Measurements from ENCODE around the gene IER3.

The IER3 gene

DNA sequence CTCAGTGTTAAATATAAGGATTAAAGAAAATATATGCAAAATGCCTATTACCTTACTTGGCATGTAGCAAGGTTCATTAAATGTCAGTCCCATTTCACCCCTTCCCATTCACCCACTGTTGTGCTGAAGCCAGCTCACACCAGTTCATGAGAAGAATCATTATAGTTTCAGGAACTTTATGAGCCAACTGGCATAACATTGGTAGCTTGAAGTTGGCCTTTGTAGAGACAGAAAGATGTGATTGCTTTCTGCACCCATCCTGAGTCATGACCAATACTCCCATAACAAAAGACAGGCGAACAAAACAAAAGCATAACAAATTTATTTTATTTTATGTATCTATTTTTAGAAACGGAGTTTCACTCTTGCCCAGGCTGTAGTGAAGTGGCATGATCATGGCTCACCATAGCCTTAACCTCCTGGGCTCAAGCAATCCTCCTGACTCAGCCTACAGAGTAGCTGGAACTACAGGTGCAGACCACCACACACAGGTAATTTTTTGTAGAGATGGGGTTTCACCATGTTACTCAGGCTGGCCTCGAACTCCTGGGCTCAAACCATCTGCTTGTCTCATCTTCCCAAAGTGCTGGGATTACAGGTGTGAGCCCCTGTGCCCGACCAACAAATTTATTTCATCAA is 17.6 kb upstream of the IER3 start:
- DNase-seq, result no peak
- Histone ChIP-seq H2BK15ac (ENCODE audit: low read depth, poor library complexity, severe bottlenecking) (no peak overlapping the region), H3K9ac (ENCODE audit: low read length) (no peak overlapping the region), H3K18ac (ENCODE audit: low read depth in 1 of 2, low read length in 2 of 2) (peak overlapping the region in 1 of 2 experiments; percentile 40), H4K91ac (ENCODE audit: low read length) (no peak overlapping the region), H3K23ac (ENCODE audit: low read length in 2 of 2) (no peak overlapping the region), H2AFZ (ENCODE audit: low read depth, low read length) (no peak overlapping the region), H2BK120ac (ENCODE audit: low read depth, low read length) (no peak overlapping the region), H3K9me3 (ENCODE audit: control insufficient read depth, low read length) (no peaks in the 10 kb centered on the region), H4K8ac (ENCODE audit: low read length) (no peak overlapping the region), H3K27ac (ENCODE audit: low read length, poor library complexity, severe bottlenecking) (peak overlapping the region; percentile 82), H3K4me2 (ENCODE audit: low read length, poor library complexity, severe bottlenecking) (no peak overlapping the region), H3K14ac (ENCODE audit: low read length in 2 of 2) (no peak overlapping the region), H3K4ac (ENCODE audit: low read depth in 1 of 2, low read length in 2 of 2) (peak overlapping the region in 1 of 2 experiments; percentile 51), H3K4me3 (ENCODE audit: insufficient read depth in 1 of 2, low read depth in 1 of 2, low read length in 2 of 2) (no peak overlapping the region), H3K27me3 (ENCODE audit: control insufficient read depth in 1 of 2, insufficient read depth in 1 of 2, low read length in 2 of 2) (no peaks in the 10 kb centered on the region), H3K79me1 (replicated peaks; ENCODE audit: low read length, poor library complexity, severe bottlenecking) (peaks cover 6% of the 10 kb centered on the region), H2BK12ac (ENCODE audit: low read length in 2 of 2) (no peak overlapping the region), H3K4me1 (ENCODE audit: control insufficient read depth, insufficient read depth, low read depth, low read length) (peaks cover 17% of the 10 kb centered on the region), H2AK5ac (ENCODE audit: low read length, severe bottlenecking) (peak overlapping the region; percentile 99), H2BK5ac (ENCODE audit: low read depth, low read length, poor library complexity, severe bottlenecking) (peak overlapping the region; percentile 80), H3K36me3 (ENCODE audit: control insufficient read depth in 1 of 2, insufficient read depth in 2 of 2, low read depth in 1 of 2, low read length in 2 of 2) (no peaks in the 10 kb centered on the region)
- 100% methylated on average over 3 of the region's 4 CpGs for WGBS

DNA sequence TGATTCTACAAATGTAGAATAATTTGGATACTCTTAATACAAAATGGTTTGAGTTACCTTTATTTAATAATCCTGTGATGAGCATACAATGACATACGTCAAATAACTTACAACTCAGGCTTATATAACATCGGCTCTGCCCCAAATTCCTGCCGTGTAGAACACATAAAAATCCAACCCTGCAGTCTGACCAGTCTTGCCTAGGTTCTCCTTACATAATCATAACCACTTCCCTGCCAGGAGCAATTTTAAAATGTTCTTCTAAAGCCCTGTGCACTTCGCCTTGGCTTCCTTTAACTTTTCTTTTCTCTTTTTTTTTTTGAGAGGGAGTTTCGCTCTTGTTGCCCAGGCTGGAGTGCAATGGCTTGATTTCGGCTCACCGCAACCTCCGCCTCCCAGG is 16.2 kb upstream of the IER3 start:
- Histone ChIP-seq H3K9ac (ENCODE audit: low read length) (no peak overlapping the region), H2AFZ (ENCODE audit: low read depth, low read length) (no peak overlapping the region), H3K14ac (ENCODE audit: low read length in 2 of 2) (no peak overlapping the region), H2AK5ac (ENCODE audit: low read length, severe bottlenecking) (peak overlapping the region; percentile 97), H2BK15ac (ENCODE audit: low read depth, poor library complexity, severe bottlenecking) (no peak overlapping the region), H3K4me2 (ENCODE audit: low read length, poor library complexity, severe bottlenecking) (no peak overlapping the region), H2BK12ac (ENCODE audit: low read length in 2 of 2) (no peak overlapping the region), H3K4me1 (ENCODE audit: control insufficient read depth, insufficient read depth, low read depth, low read length) (peaks cover 14% of the 10 kb centered on the region), H3K9me3 (ENCODE audit: control insufficient read depth, low read length) (no peaks in the 10 kb centered on the region), H2BK120ac (ENCODE audit: low read depth, low read length) (no peak overlapping the region), H3K27me3 (ENCODE audit: control insufficient read depth in 1 of 2, insufficient read depth in 1 of 2, low read length in 2 of 2) (no peaks in the 10 kb centered on the region), H3K4ac (ENCODE audit: low read depth in 1 of 2, low read length in 2 of 2) (no peak overlapping the region), H3K27ac (ENCODE audit: low read length, poor library complexity, severe bottlenecking) (peak overlapping the region; percentile 85), H3K36me3 (ENCODE audit: control insufficient read depth in 1 of 2, insufficient read depth in 2 of 2, low read depth in 1 of 2, low read length in 2 of 2) (no peaks in the 10 kb centered on the region), H3K18ac (ENCODE audit: low read depth in 1 of 2, low read length in 2 of 2) (no peak overlapping the region), H3K79me1 (replicated peaks; ENCODE audit: low read length, poor library complexity, severe bottlenecking) (peaks cover 10% of the 10 kb centered on the region), H4K8ac (ENCODE audit: low read length) (no peak overlapping the region), H2BK5ac (ENCODE audit: low read depth, low read length, poor library complexity, severe bottlenecking) (peak overlapping the region; percentile 84), H3K23ac (ENCODE audit: low read length in 2 of 2) (no peak overlapping the region), H4K91ac (ENCODE audit: low read length) (no peak overlapping the region), H3K4me3 (ENCODE audit: insufficient read depth in 1 of 2, low read depth in 1 of 2, low read length in 2 of 2) (no peak overlapping the region)
- no peak for DNase-seq
- WGBS, result 99% methylated on average over 5 of the region's 8 CpGs

- Histone ChIP-seq H2BK5ac (ENCODE audit: low read depth, low read length, poor library complexity, severe bottlenecking) (peak overlapping the region; percentile 58), H2BK12ac (ENCODE audit: low read length in 2 of 2) (peak overlapping the region; percentile 100), H3K27me3 (ENCODE audit: control insufficient read depth in 1 of 2, insufficient read depth in 1 of 2, low read length in 2 of 2) (no peaks in the 10 kb centered on the region), H3K27ac (ENCODE audit: low read length, poor library complexity, severe bottlenecking) (peak overlapping the region; percentile 99), H2BK120ac (ENCODE audit: low read depth, low read length) (peak overlapping the region; percentile 62), H3K4me1 (ENCODE audit: control insufficient read depth, insufficient read depth, low read depth, low read length) (peaks cover 14% of the 10 kb centered on the region), H3K36me3 (ENCODE audit: control insufficient read depth in 1 of 2, insufficient read depth in 2 of 2, low read depth in 1 of 2, low read length in 2 of 2) (no peaks in the 10 kb centered on the region), H3K9ac (ENCODE audit: low read length) (peak overlapping the region; percentile 46), H3K14ac (ENCODE audit: low read length in 2 of 2) (peak overlapping the region in 1 of 2 experiments; percentile 100), H3K4me3 (ENCODE audit: insufficient read depth in 1 of 2, low read depth in 1 of 2, low read length in 2 of 2) (no peak overlapping the region), H2AK5ac (ENCODE audit: low read length, severe bottlenecking) (peak overlapping the region; percentile 97), H4K91ac (ENCODE audit: low read length) (peak overlapping the region; percentile 98), H4K8ac (ENCODE audit: low read length) (peak overlapping the region; percentile 95), H2BK15ac (ENCODE audit: low read depth, poor library complexity, severe bottlenecking) (peak overlapping the region; percentile 49), H3K9me3 (ENCODE audit: control insufficient read depth, low read length) (no peaks in the 10 kb centered on the region), H3K79me1 (replicated peaks; ENCODE audit: low read length, poor library complexity, severe bottlenecking) (peaks cover 10% of the 10 kb centered on the region), H2AFZ (ENCODE audit: low read depth, low read length) (peak overlapping the region; percentile 29), H3K4me2 (ENCODE audit: low read length, poor library complexity, severe bottlenecking) (no peak overlapping the region), H3K18ac (ENCODE audit: low read depth in 1 of 2, low read length in 2 of 2) (peak overlapping the region; percentile 94 to 98), H3K4ac (ENCODE audit: low read depth in 1 of 2, low read length in 2 of 2) (peak overlapping the region; percentile 76 to 97), H3K23ac (ENCODE audit: low read length in 2 of 2) (peak overlapping the region in 1 of 2 experiments; percentile 96)
- DNase-seq, result peak; percentile 97
- WGBS, result 69% methylated on average over 10 of the region's 10 CpGs
Observed at GRCh38 chr6:30759575-30760239, 15.4 kb upstream of the IER3 start.

GRCh38 chr6:30757261-30757904 is 13.0 kb upstream of the IER3 start:
- Histone ChIP-seq H2BK120ac (ENCODE audit: low read depth, low read length) (no peak overlapping the region), H3K27ac (ENCODE audit: low read length, poor library complexity, severe bottlenecking) (peak overlapping the region; percentile 99), H3K9ac (ENCODE audit: low read length) (no peak overlapping the region), H3K4me1 (ENCODE audit: control insufficient read depth, insufficient read depth, low read depth, low read length) (peaks cover 14% of the 10 kb centered on the region), H3K27me3 (ENCODE audit: control insufficient read depth in 1 of 2, insufficient read depth in 1 of 2, low read length in 2 of 2) (no peaks in the 10 kb centered on the region), H3K79me1 (replicated peaks; ENCODE audit: low read length, poor library complexity, severe bottlenecking) (peaks cover 10% of the 10 kb centered on the region), H3K23ac (ENCODE audit: low read length in 2 of 2) (no peak overlapping the region), H2AK5ac (ENCODE audit: low read length, severe bottlenecking) (peak overlapping the region; percentile 99), H3K4me2 (ENCODE audit: low read length, poor library complexity, severe bottlenecking) (no peak overlapping the region), H2BK12ac (ENCODE audit: low read length in 2 of 2) (peak overlapping the region in 1 of 2 experiments; percentile 48), H4K8ac (ENCODE audit: low read length) (no peak overlapping the region), H3K36me3 (ENCODE audit: control insufficient read depth in 1 of 2, insufficient read depth in 2 of 2, low read depth in 1 of 2, low read length in 2 of 2) (no peaks in the 10 kb centered on the region), H2BK15ac (ENCODE audit: low read depth, poor library complexity, severe bottlenecking) (no peak overlapping the region), H3K14ac (ENCODE audit: low read length in 2 of 2) (peak overlapping the region in 1 of 2 experiments; percentile 76), H3K18ac (ENCODE audit: low read depth in 1 of 2, low read length in 2 of 2) (peak overlapping the region in 1 of 2 experiments; percentile 76), H2AFZ (ENCODE audit: low read depth, low read length) (no peak overlapping the region), H4K91ac (ENCODE audit: low read length) (no peak overlapping the region), H3K9me3 (ENCODE audit: control insufficient read depth, low read length) (no peaks in the 10 kb centered on the region), H2BK5ac (ENCODE audit: low read depth, low read length, poor library complexity, severe bottlenecking) (peak overlapping the region; percentile 33), H3K4ac (ENCODE audit: low read depth in 1 of 2, low read length in 2 of 2) (no peak overlapping the region), H3K4me3 (ENCODE audit: insufficient read depth in 1 of 2, low read depth in 1 of 2, low read length in 2 of 2) (no peak overlapping the region)
- 80% methylated on average over 1 of the region's 1 CpG for WGBS
- no peak for DNase-seq

Data from mesenchymal stem cell (in vitro differentiated cells and primary cell).